ENCODE data around the gene SIRPA.

DNA sequence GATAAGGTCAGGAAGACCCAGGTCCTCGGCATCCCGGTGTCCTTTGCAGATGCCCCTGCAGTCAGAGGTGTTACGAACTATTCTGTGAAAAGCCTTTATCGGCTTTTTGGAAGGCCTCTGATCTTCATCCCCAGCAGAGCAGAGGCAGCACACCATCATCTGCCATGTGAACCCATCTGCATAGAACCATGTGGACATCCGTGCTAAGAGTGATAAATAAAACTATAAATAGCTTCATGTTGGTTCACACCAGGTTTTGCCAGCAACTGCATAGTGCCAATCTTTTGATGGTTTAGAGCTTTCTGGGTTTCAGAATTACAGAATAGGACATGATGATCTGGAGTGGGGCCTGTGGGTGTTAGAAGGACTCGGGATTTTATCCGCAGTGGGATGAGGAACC, 33.6 kb downstream of the SIRPA start:
- TF ChIP-seq, protein P1, sequence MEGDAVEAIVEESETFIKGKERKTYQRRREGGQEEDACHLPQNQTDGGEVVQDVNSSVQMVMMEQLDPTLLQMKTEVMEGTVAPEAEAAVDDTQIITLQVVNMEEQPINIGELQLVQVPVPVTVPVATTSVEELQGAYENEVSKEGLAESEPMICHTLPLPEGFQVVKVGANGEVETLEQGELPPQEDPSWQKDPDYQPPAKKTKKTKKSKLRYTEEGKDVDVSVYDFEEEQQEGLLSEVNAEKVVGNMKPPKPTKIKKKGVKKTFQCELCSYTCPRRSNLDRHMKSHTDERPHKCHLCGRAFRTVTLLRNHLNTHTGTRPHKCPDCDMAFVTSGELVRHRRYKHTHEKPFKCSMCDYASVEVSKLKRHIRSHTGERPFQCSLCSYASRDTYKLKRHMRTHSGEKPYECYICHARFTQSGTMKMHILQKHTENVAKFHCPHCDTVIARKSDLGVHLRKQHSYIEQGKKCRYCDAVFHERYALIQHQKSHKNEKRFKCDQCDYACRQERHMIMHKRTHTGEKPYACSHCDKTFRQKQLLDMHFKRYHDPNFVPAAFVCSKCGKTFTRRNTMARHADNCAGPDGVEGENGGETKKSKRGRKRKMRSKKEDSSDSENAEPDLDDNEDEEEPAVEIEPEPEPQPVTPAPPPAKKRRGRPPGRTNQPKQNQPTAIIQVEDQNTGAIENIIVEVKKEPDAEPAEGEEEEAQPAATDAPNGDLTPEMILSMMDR (IDR thresholded peaks at IDR 0.05), result no peak
- no peak for TF ChIP-seq POLR2A (IDR thresholded peaks at IDR 0.05)
